IMR-90 (cell line): ENCODE measurements around the gene UQCC5. TPM values are rescaled to one million over a fixed set of nuclear protein-coding genes. Genes with fewer than 3 reads are reported as not detected.

Experiments used
- ATAC-seq: fragments of 200-7000 bp; cut with Tn5 transposase; 2 replicates; pipeline ENCODE4 v1.9.1; 2020; ENCODE audit warnings: low read depth, mild to moderate bottlenecking, moderate library complexity
- BruUV-seq: library from RNA; stranded (reverse); fragments of 400-500 nt; replicated peaks from 2 replicates; lab custom pipeline; 2021; lab: Mats Ljungman, UMichigan
- CTCF ChIA-PET: fragments of 300-600 bp; formaldehyde crosslinking; extraction: SDS; loops from one replicate; lab custom pipeline; 2021; ENCODE audit warnings: antibody characterized with exemption; lab: Yijun Ruan, JAX
- POLR2A ChIA-PET: fragments of 300-600 bp; sonication (Branson Sonifier 250); formaldehyde crosslinking; loops from one replicate; lab custom pipeline; 2022; ENCODE audit warnings: antibody characterized with exemption; ENCODE audit not compliant: unreplicated experiment; lab: Charles Lee
- DNase-seq: peaks from one replicate; pipeline ENCODE4 v3.0.0; 2013
- H2AFZ ChIP-seq: replicated peaks from 2 replicates; pipeline ENCODE3; 2013; ENCODE audit warnings: low read length, mild to moderate bottlenecking; ENCODE audit not compliant: poor library complexity
- H2AK5ac ChIP-seq: 2 replicates; pipeline ENCODE4 v1.6.1; 2013; ENCODE audit warnings: low read depth, low read length, inconsistent platforms
- H2AK9ac ChIP-seq: replicated peaks from 2 replicates; pipeline ENCODE3; 2013; ENCODE audit warnings: mild to moderate bottlenecking, low read depth, low read length, moderate library complexity; ENCODE audit not compliant: poor library complexity
- H2BK120ac ChIP-seq: 2 replicates; pipeline ENCODE4 v1.6.1; 2013; ENCODE audit warnings: low read depth, low read length, inconsistent platforms
- H2BK15ac ChIP-seq: 3 replicates; pipeline ENCODE4 v1.6.1; 2013; ENCODE audit warnings: low read depth, low read length, inconsistent platforms
- H2BK20ac ChIP-seq: 2 replicates; pipeline ENCODE4 v1.6.1; 2013; ENCODE audit warnings: low read depth, mild to moderate bottlenecking, inconsistent platforms, low read length, moderate library complexity
- H2BK5ac ChIP-seq: 2 replicates; pipeline ENCODE4 v1.6.1; 2013; ENCODE audit warnings: mild to moderate bottlenecking, low read depth, low read length, inconsistent platforms; ENCODE audit not compliant: poor library complexity, severe bottlenecking
- H3K14ac ChIP-seq: replicated peaks from 2 replicates; pipeline ENCODE4 v1.6.1; 2013; ENCODE audit warnings: low read depth, low read length, inconsistent platforms
- H3K18ac ChIP-seq: 2 replicates; pipeline ENCODE4 v1.6.1; 2013; ENCODE audit warnings: low read depth, low read length, control low read depth
- H3K23ac ChIP-seq: 2 replicates; pipeline ENCODE4 v1.6.1; 2013; ENCODE audit warnings: low read depth, low read length, inconsistent platforms
- H3K27ac ChIP-seq: 2 replicates; pipeline ENCODE4 v1.5.1; 2013; ENCODE audit warnings: mild to moderate bottlenecking, control low read depth, low read length; ENCODE audit not compliant: insufficient read depth
- H3K27me3 ChIP-seq: 2 replicates; pipeline ENCODE4 v1.6.1; 2013; ENCODE audit warnings: low read length; ENCODE audit not compliant: control insufficient read depth, insufficient read depth
- H3K36me3 ChIP-seq: 2 replicates; pipeline ENCODE4 v1.6.1; 2013; ENCODE audit warnings: low read length, mixed read lengths; ENCODE audit not compliant: control insufficient read depth, insufficient read depth
- H3K4ac ChIP-seq: 2 replicates; pipeline ENCODE4 v1.6.1; 2013; ENCODE audit warnings: low read depth, low read length, inconsistent platforms
- H3K4me1 ChIP-seq: 2 replicates; pipeline ENCODE4 v1.6.1; 2013; ENCODE audit warnings: low read length, mixed read lengths; ENCODE audit not compliant: control insufficient read depth, insufficient read depth
- H3K4me2 ChIP-seq: 2 replicates; pipeline ENCODE4 v1.6.1; 2013; ENCODE audit warnings: low read depth, mild to moderate bottlenecking, control low read depth, low read length, moderate library complexity
- H3K4me3 ChIP-seq: 2 replicates; pipeline ENCODE4 v1.5.1; 2013; ENCODE audit warnings: low read depth, mild to moderate bottlenecking, control low read depth, low read length, moderate library complexity; ENCODE audit not compliant: insufficient read depth
- H3K56ac ChIP-seq: 2 replicates; pipeline ENCODE4 v1.6.1; 2013; ENCODE audit warnings: low read length, inconsistent platforms; ENCODE audit not compliant: insufficient read depth; ENCODE audit errors: extremely low read depth
- H3K79me1 ChIP-seq, 2 experiments: 2 replicates each; pipeline ENCODE4 v1.6.1; 2013; ENCODE audit warnings: low read length in 2 of 2, inconsistent platforms in 1 of 2, low read depth in 1 of 2
- H3K9ac ChIP-seq: 2 replicates; pipeline ENCODE4 v1.6.1; 2013; ENCODE audit warnings: low read depth, low read length, control low read depth
- H3K9me1 ChIP-seq: 2 replicates; pipeline ENCODE4 v1.6.1; 2013; ENCODE audit warnings: low read length, inconsistent platforms; ENCODE audit not compliant: insufficient read depth
- H3K9me3 ChIP-seq: 2 replicates; pipeline ENCODE4 v1.6.1; 2013; ENCODE audit warnings: low read length; ENCODE audit not compliant: control insufficient read depth, insufficient read depth
- H4K20me1 ChIP-seq: 2 replicates; pipeline ENCODE4 v1.6.1; 2013; ENCODE audit warnings: low read length, inconsistent platforms; ENCODE audit not compliant: insufficient read depth
- H4K5ac ChIP-seq: 2 replicates; pipeline ENCODE4 v1.6.1; 2013; ENCODE audit warnings: mild to moderate bottlenecking, low read depth, low read length, control low read depth
- H4K8ac ChIP-seq, 2 experiments: 2 replicates each; pipeline ENCODE4 v1.6.1; 2013; ENCODE audit warnings: low read depth in 2 of 2, low read length in 2 of 2, control low read depth in 1 of 2, inconsistent platforms in 1 of 2
- H4K91ac ChIP-seq: 2 replicates; pipeline ENCODE4 v1.6.1; 2013; ENCODE audit warnings: low read depth, low read length, inconsistent platforms; ENCODE audit not compliant: insufficient read depth
- BHLHE40 ChIP-seq: fragments of 150-350 bp; IDR thresholded peaks from 2 replicates; pipeline ENCODE4 v1.6.1; 2016; ENCODE audit warnings: mild to moderate bottlenecking, low read depth, low read length
- CTCF ChIP-seq: conservative IDR thresholded peaks from 2 replicates; pipeline ENCODE4 v1.5.1; 2012; ENCODE audit warnings: mild to moderate bottlenecking, low read depth, low read length, improper control_type of control experiment
- WGBS, 2 experiments: methylation state at CpG; one replicate each; pipeline versions ENCODE4 v1.1.5 to v1.1.7; 2013; ENCODE audit warnings: missing lambda C conversion rate in 2 of 2; ENCODE audit not compliant: insufficient read length in 1 of 2; ENCODE audit errors: extremely low coverage in 2 of 2; 5-methylcytosine and 5-hydroxymethylcytosine counted together
- dilution Hi-C: fragments of 300-500 bp; cut with HindIII; formaldehyde crosslinking; loops from one replicate; pipeline ENCODE4 v1.14.3; 2018; ENCODE audit warnings: low sequenced_read_pairs; ENCODE audit not compliant: unreplicated experiment
- in situ Hi-C: fragments of 300-500 bp; cut with MboI; formaldehyde crosslinking; loops from 3 replicates; pipeline ENCODE4 v1.14.3; 2019; ENCODE audit warnings: low sequenced_read_pairs, inconsistent platforms, mixed read lengths
- intact Hi-C: fragments of 100-400 bp; cut with micrococcal nuclease; formaldehyde crosslinking; loops from 2 replicates; pipeline ENCODE4 v1.10.0; 2022
- polyA plus RNA-seq, 3 experiments: library from polyadenylated mRNA; depleted of rRNA; stranded (reverse); fragments of >200 nt; gene quantifications; 2 replicates each; pipeline ENCODE4 v1.2.3, GENCODE V29; 2012; ENCODE audit warnings: low replicate concordance in 1 of 3
- total RNA-seq: library from RNA; depleted of rRNA; stranded (reverse); fragments of >200 nt; gene quantifications from 2 replicates; pipeline ENCODE4 v1.2.3, GENCODE V29; 2012

Gene UQCC5
- total and polyA plus RNA-seq, 2 of the 4 experiments (the other 2 are of a cell fraction) = 1.1 to 16.9 TPM

DNA sequence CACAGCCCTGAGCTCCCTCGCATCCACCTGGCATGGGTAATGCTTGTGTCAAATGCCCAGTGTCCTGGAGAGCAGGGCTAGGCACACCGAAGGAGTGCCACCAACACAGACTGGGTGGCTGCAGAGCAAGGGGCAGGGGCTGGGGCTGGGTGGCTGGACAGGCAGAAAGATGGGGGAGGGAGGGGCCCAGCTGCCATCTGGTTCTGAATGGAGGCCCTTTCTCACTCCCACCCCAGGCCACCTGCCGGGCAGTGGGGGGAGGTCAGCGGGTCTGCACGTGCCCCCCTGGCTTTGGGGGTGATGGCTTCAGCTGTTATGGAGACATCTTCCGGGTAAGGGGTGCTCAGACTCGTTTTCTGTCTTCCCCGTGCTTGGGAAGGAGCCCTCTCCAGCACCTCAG is 24.3 kb upstream of the UQCC5 start:
- ATAC-seq (no peak), DNase-seq (no peak)
- Histone ChIP-seq H2AK5ac (no peak overlapping the region), H3K56ac (no peak overlapping the region), H4K20me1 (no peaks in the 10 kb centered on the region; the same call in 1 of the 2 replicates), H3K4ac (no peak overlapping the region), H3K4me3 (no peak overlapping the region), H2BK15ac (no peak overlapping the region), H3K23ac (no peak overlapping the region), H3K14ac (no peak overlapping the region), H2BK20ac (no peak overlapping the region), H4K8ac (no peak overlapping the region), H3K4me2 (no peak overlapping the region), H4K91ac (no peak overlapping the region), H2BK5ac (no peak overlapping the region), H3K27ac (no peak overlapping the region), H2BK120ac (no peak overlapping the region), H3K18ac (no peak overlapping the region), H3K79me1 (no peaks in the 10 kb centered on the region), H2AFZ (no peak overlapping the region), H3K9me3 (no peaks in the 10 kb centered on the region), H3K27me3 (peaks cover 56% of the 10 kb centered on the region), H3K9ac (no peak overlapping the region), H3K36me3 (no peaks in the 10 kb centered on the region), H3K9me1 (0 out of 2 replicates have a peak, but pooled peaks cover 3% of the 10 kb centered on the region), H4K5ac (no peak overlapping the region), H2AK9ac (no peak overlapping the region), H3K4me1 (peaks cover 3% of the 10 kb centered on the region; the same call in 1 of the 2 replicates)
- POLR2A ChIA-PET = no interaction called here
- BruUV-seq = no TSS peak
- 60% methylated on average over 1 of the region's 8 CpGs; no CpG with 5 or more reads in 1 of the 2 experiments for WGBS, 2 experiments
- TF ChIP-seq BHLHE40 = no peak
- no peak for TF ChIP-seq CTCF
- intact Hi-C loops (no loop called here), in situ Hi-C loops (no loop called here), dilution Hi-C loops (no loop called here)
- CTCF ChIA-PET = no interaction called here
